Stimulated activated CD4-positive, alpha-beta T cell treated with anti-CD3 and anti-CD28 coated beads, Interleukin-12 subunit alpha, Interleukin-12 subunit beta, amount 100 ng/mL, for 48 hours (primary cell): Measurements from ENCODE around the gene MPZL2.

Source experiments
- DNase-seq, 3 donors: peaks; one replicate each; pipeline ENCODE4 v3.0.0-alpha.2; 2020; ENCODE audit warnings: low read depth in 2 of 3, low spot score in 1 of 3

Gene MPZL2

GRCh38 chr11:118283756-118284350 is 19.8 kb upstream of the MPZL2 start:
- DNase-seq, result no peak

GRCh38 chr11:118283037-118283636 is 19.0 kb upstream of the MPZL2 start:
- no peak for DNase-seq

GRCh38 chr11:118282606-118283005 is 18.5 kb upstream of the MPZL2 start:
- DNase-seq, result no peak

- no peak for DNase-seq
These were observed 17.2 kb upstream of the MPZL2 start for GRCh38 chr11:118281284-118281683.

- DNase-seq, result peak in 1 of 3 donors; percentile 5
These were observed 13.2 kb upstream of the MPZL2 start for GRCh38 chr11:118277312-118277711.

- no peak for DNase-seq
These were observed 12.3 kb upstream of the MPZL2 start for GRCh38 chr11:118276422-118276821.

GRCh38 chr11:118275176-118275575 is 11.1 kb upstream of the MPZL2 start:
- no peak for DNase-seq

- DNase-seq, result no peak
These were observed 10.1 kb upstream of the MPZL2 start for GRCh38 chr11:118274186-118274585.

GRCh38 chr11:118272001-118272400 is 7.9 kb upstream of the MPZL2 start:
- no peak for DNase-seq

GRCh38 chr11:118267486-118267885 is 3.4 kb upstream of the MPZL2 start:
- DNase-seq, result no peak

- DNase-seq, result no peak
These were observed 1.9 kb upstream of the MPZL2 start for GRCh38 chr11:118265954-118266353.

- DNase-seq, result no peak
These were observed 720 bp upstream of the MPZL2 start for GRCh38 chr11:118264569-118265465.

- no peak for DNase-seq
These were observed 985 bp downstream of the MPZL2 start for GRCh38 chr11:118263112-118263511.

- no peak for DNase-seq
These were observed 3.7 kb downstream of the MPZL2 start for GRCh38 chr11:118260353-118260752.

GRCh38 chr11:118259138-118259537 is 5.0 kb downstream of the MPZL2 start:
- no peak for DNase-seq

- no peak for DNase-seq
These were observed 5.7 kb downstream of the MPZL2 start for GRCh38 chr11:118258410-118258809.

- no peak for DNase-seq
These were observed 11.4 kb downstream of the MPZL2 start for GRCh38 chr11:118252688-118253087.

GRCh38 chr11:118251858-118252652 is 12.0 kb downstream of the MPZL2 start, which contains the start of gene MPZL3:
Gene MPZL3 (minus strand): TSS chr11:118252365. CDS start chr11:118252294, 71 bp downstream.
- DNase-seq, result peak; percentile 71 to 76 (median 72)

GRCh38 chr11:118247041-118247440 is 17.1 kb downstream of the MPZL2 start:
- no peak for DNase-seq

- DNase-seq, result no peak
These were observed 18.0 kb downstream of the MPZL2 start for GRCh38 chr11:118245936-118246562.
